ENCODE results near the gene GHRHR. TPM values are rescaled to one million over a fixed set of nuclear protein-coding genes. Genes with fewer than 3 reads are reported as not detected.

GHRHR gene
- total RNA-seq, 1 donor from 2014 or later: not detected

DNA sequence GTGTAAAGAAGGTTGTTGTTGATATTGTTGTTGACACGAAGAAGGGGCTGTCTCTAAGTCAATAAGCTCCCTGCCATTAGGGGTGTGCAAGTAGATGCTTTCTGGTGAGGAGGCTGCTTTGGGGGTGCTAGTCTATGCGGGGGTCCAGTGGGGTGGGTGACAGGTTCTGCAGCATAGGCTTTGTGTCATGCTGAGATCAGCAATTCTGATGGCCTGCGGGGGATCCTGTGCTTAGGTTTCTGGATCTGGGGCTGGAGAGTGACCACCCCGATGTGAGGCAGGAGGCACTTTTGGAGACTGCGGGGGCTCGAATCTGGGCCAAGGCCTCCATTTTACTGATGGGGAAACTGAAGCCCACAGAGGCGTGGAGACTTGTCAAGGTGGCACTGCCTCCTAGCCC, 47.0 kb upstream of the GHRHR start:
- peak overlapping the region; percentile 7 for H3K4me3 Mint-ChIP-seq
- no peaks in the 10 kb centered on the region for H3K9me3 Mint-ChIP-seq
- no peak overlapping the region for H3K27ac Mint-ChIP-seq
- no peaks in the 10 kb centered on the region for H3K36me3 Mint-ChIP-seq
- DNase-seq (ENCODE audit: extremely low spot score, unreplicated experiment): no peak
- TF ChIP-seq, protein P1, sequence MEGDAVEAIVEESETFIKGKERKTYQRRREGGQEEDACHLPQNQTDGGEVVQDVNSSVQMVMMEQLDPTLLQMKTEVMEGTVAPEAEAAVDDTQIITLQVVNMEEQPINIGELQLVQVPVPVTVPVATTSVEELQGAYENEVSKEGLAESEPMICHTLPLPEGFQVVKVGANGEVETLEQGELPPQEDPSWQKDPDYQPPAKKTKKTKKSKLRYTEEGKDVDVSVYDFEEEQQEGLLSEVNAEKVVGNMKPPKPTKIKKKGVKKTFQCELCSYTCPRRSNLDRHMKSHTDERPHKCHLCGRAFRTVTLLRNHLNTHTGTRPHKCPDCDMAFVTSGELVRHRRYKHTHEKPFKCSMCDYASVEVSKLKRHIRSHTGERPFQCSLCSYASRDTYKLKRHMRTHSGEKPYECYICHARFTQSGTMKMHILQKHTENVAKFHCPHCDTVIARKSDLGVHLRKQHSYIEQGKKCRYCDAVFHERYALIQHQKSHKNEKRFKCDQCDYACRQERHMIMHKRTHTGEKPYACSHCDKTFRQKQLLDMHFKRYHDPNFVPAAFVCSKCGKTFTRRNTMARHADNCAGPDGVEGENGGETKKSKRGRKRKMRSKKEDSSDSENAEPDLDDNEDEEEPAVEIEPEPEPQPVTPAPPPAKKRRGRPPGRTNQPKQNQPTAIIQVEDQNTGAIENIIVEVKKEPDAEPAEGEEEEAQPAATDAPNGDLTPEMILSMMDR (conservative IDR thresholded peaks at IDR 0.05): no peak
- no peaks in the 10 kb centered on the region for H3K27me3 Mint-ChIP-seq
- H3K4me1 Mint-ChIP-seq (ENCODE audit: unreplicated experiment): peaks cover 33% of the 10 kb centered on the region

DNA sequence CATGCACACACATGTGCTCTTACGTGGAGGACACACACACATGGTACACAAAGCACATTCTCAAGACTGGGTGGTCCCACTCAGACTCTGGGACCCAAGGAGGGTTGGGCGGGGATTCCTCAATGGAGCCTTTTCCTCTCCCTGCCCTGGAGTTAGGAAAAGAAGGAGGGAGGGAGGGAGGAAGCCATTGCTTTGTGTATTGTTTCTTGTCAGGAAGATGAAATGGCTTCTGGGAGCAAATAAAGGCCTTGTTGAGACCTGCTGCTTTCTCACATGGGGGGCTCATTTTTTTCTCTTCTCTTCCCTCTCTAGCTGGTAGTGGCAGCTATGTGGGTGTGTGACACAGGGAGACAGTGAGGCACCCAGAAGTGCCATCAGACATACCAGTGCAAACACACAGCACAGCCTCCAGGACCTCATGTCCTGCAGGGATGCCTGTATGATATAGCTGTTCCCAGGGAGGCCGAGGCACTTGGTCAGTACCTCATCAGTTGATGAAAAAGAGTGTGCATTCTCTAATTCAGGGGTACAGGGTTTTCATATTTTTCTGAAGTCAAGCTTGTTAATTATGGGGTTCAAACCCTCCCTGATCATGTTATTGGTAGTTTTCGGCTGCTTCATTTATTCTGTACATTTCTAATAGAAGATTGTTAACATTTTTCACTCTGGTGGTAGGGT, 46.4 kb upstream of the GHRHR start:
- no peak overlapping the region for H3K27ac Mint-ChIP-seq
- H3K4me1 Mint-ChIP-seq (ENCODE audit: unreplicated experiment): peaks cover 33% of the 10 kb centered on the region
- H3K27me3 Mint-ChIP-seq: no peaks in the 10 kb centered on the region
- TF ChIP-seq, protein P1 (conservative IDR thresholded peaks at IDR 0.05): no peak
- no peaks in the 10 kb centered on the region for H3K9me3 Mint-ChIP-seq
- peak overlapping the region; percentile 7 for H3K4me3 Mint-ChIP-seq
- H3K36me3 Mint-ChIP-seq: no peaks in the 10 kb centered on the region
- DNase-seq (ENCODE audit: extremely low spot score, unreplicated experiment): no peak

DNA sequence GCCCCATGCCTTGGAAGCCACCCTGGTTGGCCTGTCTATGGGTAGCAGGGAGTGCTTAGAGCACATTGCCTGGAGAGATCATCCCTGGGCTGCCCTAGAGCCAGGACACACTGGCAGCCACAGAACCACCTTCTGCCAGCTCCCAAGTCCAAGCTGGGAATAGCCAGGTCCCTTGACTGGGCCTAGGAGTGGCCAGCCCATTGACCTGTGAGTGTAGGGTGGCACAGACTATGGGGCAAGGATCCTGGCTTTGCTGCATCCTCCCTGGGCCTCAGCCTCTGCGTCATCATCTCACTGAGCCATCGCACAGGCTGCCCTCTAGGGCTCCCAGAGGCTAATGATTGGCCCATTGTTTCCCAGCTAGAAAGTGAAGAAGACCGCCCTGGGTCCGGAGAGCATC, 45.1 kb upstream of the GHRHR start:
- TF ChIP-seq, protein P1 (conservative IDR thresholded peaks at IDR 0.05): no peak
- Mint-ChIP-seq H3K4me1 (ENCODE audit: unreplicated experiment) (peaks cover 24% of the 10 kb centered on the region), H3K4me3 (no peak overlapping the region), H3K9me3 (no peaks in the 10 kb centered on the region), H3K27me3 (no peaks in the 10 kb centered on the region), H3K36me3 (no peaks in the 10 kb centered on the region), H3K27ac (no peak overlapping the region)
- DNase-seq (ENCODE audit: extremely low spot score, unreplicated experiment): no peak

DNA sequence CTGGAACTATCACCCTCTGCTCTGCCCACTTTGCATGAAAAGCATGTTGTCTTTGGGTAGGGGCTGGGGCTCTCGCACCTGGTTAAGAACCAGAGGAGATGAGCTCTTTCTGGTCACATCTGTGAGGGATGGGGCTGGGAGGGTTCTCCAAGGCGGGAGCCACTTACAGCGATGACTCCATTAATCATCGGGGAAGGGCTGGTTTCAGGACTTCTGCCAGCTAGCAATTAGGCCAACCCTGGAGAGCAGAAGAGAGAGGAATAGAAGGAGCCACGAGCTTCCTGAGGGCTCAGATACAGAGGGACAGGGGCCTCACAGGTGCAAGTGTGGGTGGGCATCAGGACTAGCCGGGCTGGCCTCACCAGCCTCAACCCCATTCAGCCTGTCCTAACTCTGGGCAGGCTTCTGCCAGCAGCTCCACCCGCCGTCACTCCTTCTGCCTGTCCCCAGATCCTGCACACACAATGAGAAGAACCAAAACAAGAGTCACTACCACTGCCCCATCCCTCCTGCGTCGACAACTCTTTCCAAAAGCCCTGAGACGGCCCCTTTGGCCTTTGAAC, 43.7 kb upstream of the GHRHR start:
- Mint-ChIP-seq H3K36me3 (no peaks in the 10 kb centered on the region), H3K9me3 (no peaks in the 10 kb centered on the region), H3K4me3 (no peak overlapping the region), H3K4me1 (ENCODE audit: unreplicated experiment) (peaks cover 24% of the 10 kb centered on the region), H3K27me3 (no peaks in the 10 kb centered on the region), H3K27ac (peak overlapping the region; percentile 55)
- no peak for DNase-seq (ENCODE audit: extremely low spot score, unreplicated experiment)
- TF ChIP-seq, protein P1 (conservative IDR thresholded peaks at IDR 0.05): no peak

DNA sequence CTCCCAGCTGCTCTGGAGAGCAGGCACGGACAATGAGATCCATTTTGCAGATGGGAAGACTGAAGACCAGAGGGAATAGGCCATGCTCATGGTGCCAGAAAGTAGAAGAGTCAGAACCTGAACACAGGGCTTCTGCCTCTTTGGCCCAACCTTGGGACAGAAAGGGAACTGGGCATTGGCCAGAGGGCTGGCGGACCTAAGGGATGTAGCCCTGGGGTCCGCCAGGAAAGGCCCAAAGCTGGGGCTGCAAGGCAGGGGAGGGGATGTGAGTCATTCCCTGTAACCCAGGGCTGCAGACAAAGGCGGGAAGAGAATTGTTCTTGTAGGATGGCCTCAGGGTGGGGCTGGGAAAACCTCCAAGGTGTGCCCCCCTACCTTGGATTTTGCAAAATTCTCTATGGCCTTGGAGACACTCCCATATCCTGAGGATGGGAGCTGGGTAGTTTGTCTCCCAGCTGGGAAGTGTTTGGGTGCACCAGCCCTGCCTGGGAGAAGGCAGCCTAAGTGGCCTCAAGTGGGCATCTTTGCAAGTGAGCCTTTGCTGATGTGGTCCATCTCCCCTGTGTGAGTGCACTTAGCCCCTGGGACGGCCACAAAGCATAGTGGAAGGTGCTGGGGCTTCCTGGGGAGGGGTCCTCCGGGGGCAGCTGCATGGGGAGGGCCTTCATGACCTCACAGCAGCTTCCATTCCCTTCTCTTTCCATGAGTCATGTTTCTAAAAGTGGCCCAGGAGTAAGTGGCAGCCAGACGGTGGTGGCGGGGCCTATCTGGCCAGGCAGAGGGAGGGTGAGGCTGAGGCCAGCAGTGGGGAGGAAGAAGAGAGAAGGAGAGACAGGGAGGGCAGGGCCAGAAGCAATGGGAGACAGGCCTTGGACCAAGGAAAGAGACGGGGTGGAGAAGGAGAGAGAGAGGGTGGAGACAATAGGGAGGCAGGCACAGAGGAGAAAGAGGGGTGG, 42.9 kb upstream of the GHRHR start:
- Mint-ChIP-seq H3K36me3 (no peaks in the 10 kb centered on the region), H3K27me3 (no peaks in the 10 kb centered on the region), H3K4me3 (no peak overlapping the region), H3K9me3 (no peaks in the 10 kb centered on the region), H3K27ac (peak overlapping the region; percentile 55), H3K4me1 (ENCODE audit: unreplicated experiment) (peaks cover 24% of the 10 kb centered on the region)
- no peak for DNase-seq (ENCODE audit: extremely low spot score, unreplicated experiment)
- TF ChIP-seq, protein P1 (conservative IDR thresholded peaks at IDR 0.05): no peak
